Natural killer cell (primary cell): ENCODE measurements around the gene PRUNE2. TPM values are rescaled to one million over a fixed set of nuclear protein-coding genes. Genes with fewer than 3 reads are reported as not detected.

ENCODE experiments used
- ATAC-seq, 3 donors: fragments of 150-1000 bp in 2 of 3; fragments of 200-7000 bp in 1 of 3; cut with Tn5 transposase; 1 replicate in 1 of 3; 2 replicates in 2 of 3; pipeline ENCODE4 v1.10.0; 2021; ENCODE audit warnings: mild to moderate bottlenecking in 2 of 3, moderate library complexity in 2 of 3
- DNase-seq, 2 donors: peaks; one replicate each; pipeline versions ENCODE4 v3.0.0 to v3.0.0-alpha.2; 2013 to 2021; ENCODE audit warnings: mixed read lengths in 1 of 2
- H3K27ac ChIP-seq: one replicate; pipeline ENCODE4 v1.5.1; 2013; ENCODE audit warnings: mild to moderate bottlenecking, low read length
- H3K27me3 ChIP-seq: one replicate; pipeline ENCODE4 v1.6.1; 2013; ENCODE audit warnings: low read length; ENCODE audit not compliant: control insufficient read depth, insufficient read depth
- H3K36me3 ChIP-seq: one replicate; pipeline ENCODE4 v1.6.1; 2013; ENCODE audit warnings: low read length; ENCODE audit not compliant: control insufficient read depth, insufficient read depth
- H3K4me1 ChIP-seq: one replicate; pipeline ENCODE4 v1.6.1; 2013; ENCODE audit warnings: low read length; ENCODE audit not compliant: control insufficient read depth, insufficient read depth
- H3K4me3 ChIP-seq: one replicate; pipeline ENCODE4 v1.5.1; 2013; ENCODE audit warnings: low read length
- H3K9me3 ChIP-seq: one replicate; pipeline ENCODE4 v1.6.1; 2013; ENCODE audit warnings: low read length; ENCODE audit not compliant: control insufficient read depth, insufficient read depth
- H3K27ac Mint-ChIP-seq, 2 donors: one replicate each; pipeline ENCODE4 v1.8.0; 2022; ENCODE audit warnings: mild to moderate bottlenecking in 2 of 2, mixed read lengths in 2 of 2, moderate library complexity in 1 of 2
- H3K27me3 Mint-ChIP-seq, 2 donors: one replicate each; pipeline ENCODE4 v1.8.0; 2022; ENCODE audit warnings: low read depth in 2 of 2, mixed read lengths in 2 of 2
- H3K36me3 Mint-ChIP-seq: one replicate; pipeline ENCODE4 v1.8.0; 2022; ENCODE audit warnings: mixed read lengths
- H3K4me1 Mint-ChIP-seq, 2 donors: one replicate each; pipeline ENCODE4 v1.8.0; 2022; ENCODE audit warnings: mixed read lengths in 2 of 2
- H3K4me3 Mint-ChIP-seq: one replicate; pipeline ENCODE4 v1.8.0; 2022; ENCODE audit warnings: mild to moderate bottlenecking, moderate library complexity, mixed read lengths
- H3K9me3 Mint-ChIP-seq, 2 donors: one replicate each; pipeline ENCODE4 v1.8.0; 2022; ENCODE audit warnings: mixed read lengths in 2 of 2
- CTCF ChIP-seq: fragments of 200-600 bp; IDR thresholded peaks from one replicate; pipeline ENCODE4 v1.8.0; 2022; ENCODE audit warnings: antibody characterized with exemption
- WGBS: methylation state at CpG from one replicate; pipeline ENCODE4 v1.1.7; 2013; ENCODE audit warnings: missing lambda C conversion rate; ENCODE audit not compliant: insufficient coverage; 5-methylcytosine and 5-hydroxymethylcytosine counted together
- intact Hi-C: fragments of 100-400 bp; cut with micrococcal nuclease; formaldehyde crosslinking; loops from one replicate; pipeline ENCODE4 v1.14.2; 2022
- total RNA-seq, 4 donors: library from RNA; stranded (reverse); fragments of 120-200 nt in 1 of 4; gene quantifications; one replicate each; pipeline versions ENCODE4 v1.2.3 to v1.2.4, GENCODE V29; 2013 to 2022

The PRUNE2 gene
- total RNA-seq, 3 donors from 2014 or later (not counting 1 experiment from before 2014, with no cell fraction given), result 0.43 to 0.45 TPM; not detected in 1

GRCh38 chr9:76618762-76619161 lies 287.2 kb downstream of the PRUNE2 start:
- ATAC-seq, result no peak
- no peak for TF ChIP-seq CTCF
- 99% methylated on average over 3 of the region's 4 CpGs for WGBS
- Mint-ChIP-seq H3K36me3 (no peaks in the 10 kb centered on the region), H3K9me3 (no peaks in the 10 kb centered on the region), H3K4me3 (no peak overlapping the region), H3K27ac (no peak overlapping the region), H3K4me1 (peaks cover 21 to 23% of the 10 kb centered on the region in 2 donors), H3K27me3 (peaks cover 0 to 5% of the 10 kb centered on the region in 2 donors)
- H3K36me3 ChIP-seq, result no peaks in the 10 kb centered on the region
- H3K27ac ChIP-seq, result no peak overlapping the region
- H3K9me3 ChIP-seq, result no peaks in the 10 kb centered on the region
- no peak for DNase-seq
- intact Hi-C loops, result no loop called here
- H3K4me3 ChIP-seq, result no peak overlapping the region
- H3K4me1 ChIP-seq, result peaks cover 8% of the 10 kb centered on the region
- H3K27me3 ChIP-seq, result no peaks in the 10 kb centered on the region

GRCh38 chr9:76617497-76618175 lies 288.3 kb downstream of the PRUNE2 start:
- no peak overlapping the region for H3K4me3 ChIP-seq
- no peak for DNase-seq
- H3K36me3 ChIP-seq, result no peaks in the 10 kb centered on the region
- Mint-ChIP-seq H3K4me3 (no peak overlapping the region), H3K27me3 (peaks cover 0 to 5% of the 10 kb centered on the region in 2 donors), H3K4me1 (peaks cover 32 to 34% of the 10 kb centered on the region in 2 donors), H3K36me3 (no peaks in the 10 kb centered on the region), H3K27ac (no peak overlapping the region), H3K9me3 (no peaks in the 10 kb centered on the region)
- no peak for ATAC-seq
- peaks cover 16% of the 10 kb centered on the region for H3K4me1 ChIP-seq
- no peaks in the 10 kb centered on the region for H3K27me3 ChIP-seq
- H3K9me3 ChIP-seq, result no peaks in the 10 kb centered on the region
- H3K27ac ChIP-seq, result no peak overlapping the region
- WGBS, result 91% methylated on average over 3 of the region's 3 CpGs
- intact Hi-C loops, result no loop called here
- no peak for TF ChIP-seq CTCF

- TF ChIP-seq CTCF, result no peak
- Mint-ChIP-seq H3K9me3 (no peaks in the 10 kb centered on the region), H3K4me1 (peaks cover 37 to 42% of the 10 kb centered on the region in 2 donors), H3K4me3 (no peak overlapping the region), H3K27ac (no peak overlapping the region), H3K36me3 (no peaks in the 10 kb centered on the region), H3K27me3 (peaks cover 0 to 3% of the 10 kb centered on the region in 2 donors)
- no peak for ATAC-seq
- no peaks in the 10 kb centered on the region for H3K36me3 ChIP-seq
- no peaks in the 10 kb centered on the region for H3K27me3 ChIP-seq
- intact Hi-C loops, result no loop called here
- DNase-seq, result no peak
- no CpG with 5 or more reads among the region's 2 CpGs for WGBS
- no peaks in the 10 kb centered on the region for H3K9me3 ChIP-seq
- H3K4me1 ChIP-seq, result peaks cover 20% of the 10 kb centered on the region
- H3K27ac ChIP-seq, result no peak overlapping the region
- no peak overlapping the region for H3K4me3 ChIP-seq
Measured at GRCh38 chr9:76616780-76617179, 289.1 kb downstream of the PRUNE2 start.

- Histone ChIP-seq H3K27me3 (no peaks in the 10 kb centered on the region), H3K9me3 (no peaks in the 10 kb centered on the region), H3K4me3 (no peak overlapping the region), H3K27ac (no peak overlapping the region), H3K36me3 (no peaks in the 10 kb centered on the region), H3K4me1 (peaks cover 20% of the 10 kb centered on the region)
- no peaks in the 10 kb centered on the region for H3K36me3 Mint-ChIP-seq
- TF ChIP-seq CTCF, result no peak
- H3K27me3 Mint-ChIP-seq, result peaks cover 0 to 3% of the 10 kb centered on the region in 2 donors
- peak overlapping the region; percentile 47 for H3K4me3 Mint-ChIP-seq
- ATAC-seq (peak in 1 of 3 donors; percentile 46), DNase-seq (no peak)
- H3K9me3 Mint-ChIP-seq, result no peaks in the 10 kb centered on the region
- H3K4me1 Mint-ChIP-seq, result peaks cover 37 to 46% of the 10 kb centered on the region in 2 donors
- intact Hi-C loops, result no loop called here
- 38% methylated on average over 7 of the region's 8 CpGs for WGBS
- H3K27ac Mint-ChIP-seq, result peak overlapping the region; percentile 25 to 27
Measured at GRCh38 chr9:76615177-76615603, 290.7 kb downstream of the PRUNE2 start.
